HG02610 (cell line): ENCODE data around the gene PHLDA3.

Source experiments
- ATAC-seq: cut with Tn5 transposase; IDR thresholded peaks from one replicate; pipeline ENCODE4 v1.9.1; 2021; ENCODE audit warnings: mild to moderate bottlenecking, moderate library complexity; ENCODE audit not compliant: unreplicated experiment

The PHLDA3 gene

GRCh38 chr1:201436969-201437368 lies 32.0 kb downstream of the PHLDA3 start:
- no peak for ATAC-seq

GRCh38 chr1:201436393-201436792 lies 32.6 kb downstream of the PHLDA3 start:
- no peak for ATAC-seq

DNA sequence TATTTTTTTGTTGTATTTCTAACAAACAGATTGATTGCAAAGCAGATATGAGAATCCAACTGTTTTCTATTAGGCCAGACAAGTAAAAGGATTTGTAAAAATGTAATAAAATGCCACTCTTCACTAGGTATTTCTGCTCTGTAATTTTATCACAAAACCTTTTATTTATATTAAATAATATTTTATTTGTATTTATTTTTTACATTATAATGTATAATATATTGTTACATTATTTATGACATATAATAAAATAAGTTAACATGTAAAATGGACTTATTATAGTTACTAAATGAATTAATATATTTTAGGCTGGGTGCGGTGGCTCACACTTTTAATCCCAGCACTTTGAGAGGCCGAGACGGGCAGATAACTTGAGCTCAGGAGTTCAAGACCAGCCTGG lies 34.7 kb downstream of the PHLDA3 start:
- no peak for ATAC-seq

GRCh38 chr1:201433609-201434008 lies 35.4 kb downstream of the PHLDA3 start:
- no peak for ATAC-seq

DNA sequence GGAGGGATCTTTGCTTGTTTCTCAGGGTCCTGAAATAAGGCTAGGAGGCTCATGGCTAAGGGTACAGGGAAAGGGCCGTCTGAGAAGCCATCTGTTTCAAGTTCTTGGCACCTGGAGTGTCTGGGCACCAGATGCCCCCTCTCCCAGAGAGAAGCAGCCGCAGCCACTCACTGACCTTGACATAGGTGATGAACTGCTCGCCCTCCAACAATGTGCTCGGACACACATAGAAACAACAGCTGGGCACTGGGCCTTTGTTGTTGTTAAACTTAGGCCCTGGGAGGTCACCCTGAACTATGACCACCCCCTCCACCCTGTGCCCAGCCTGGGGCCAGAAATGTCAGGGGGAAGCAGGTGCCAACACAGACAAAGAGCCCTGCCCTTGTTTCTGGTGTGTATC lies 38.2 kb downstream of the PHLDA3 start:
- no peak for ATAC-seq

DNA sequence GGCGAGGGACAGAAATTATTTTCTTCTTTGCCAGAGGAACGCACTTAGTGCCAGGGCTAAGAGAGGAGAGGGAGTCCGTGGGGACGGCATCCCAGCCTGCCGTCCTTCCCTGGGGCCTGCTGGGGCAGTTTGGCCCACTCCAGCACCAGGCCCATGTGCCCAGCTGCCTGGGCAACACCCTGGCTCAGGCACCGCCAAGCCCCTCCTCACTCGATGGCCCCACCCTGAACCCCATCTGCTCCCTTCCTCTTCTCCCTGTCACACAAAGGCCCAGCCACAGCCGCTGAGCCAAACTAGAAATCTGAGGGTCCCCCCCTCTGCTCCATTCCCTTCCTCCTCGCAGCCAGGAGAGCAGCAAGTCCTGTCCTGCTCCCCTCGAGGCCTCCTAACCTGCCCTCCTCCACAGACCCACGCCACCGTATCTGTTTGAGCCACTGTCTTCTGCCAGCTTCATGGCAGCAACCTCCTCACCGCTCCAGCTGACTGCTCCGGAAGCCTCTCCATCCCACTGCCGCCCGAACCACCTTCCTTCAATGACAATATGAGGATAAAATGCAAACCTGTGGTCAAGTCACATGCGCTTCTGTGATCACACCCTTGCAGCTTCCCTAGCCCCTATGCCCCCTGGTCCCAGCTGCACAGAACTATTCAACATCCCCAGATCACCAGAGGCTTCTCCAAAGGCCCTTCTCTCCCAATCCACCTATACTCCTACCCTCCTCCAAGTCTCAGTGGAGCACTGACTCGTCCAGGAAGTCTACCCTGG lies 39.1 kb downstream of the PHLDA3 start:
- no peak for ATAC-seq

DNA sequence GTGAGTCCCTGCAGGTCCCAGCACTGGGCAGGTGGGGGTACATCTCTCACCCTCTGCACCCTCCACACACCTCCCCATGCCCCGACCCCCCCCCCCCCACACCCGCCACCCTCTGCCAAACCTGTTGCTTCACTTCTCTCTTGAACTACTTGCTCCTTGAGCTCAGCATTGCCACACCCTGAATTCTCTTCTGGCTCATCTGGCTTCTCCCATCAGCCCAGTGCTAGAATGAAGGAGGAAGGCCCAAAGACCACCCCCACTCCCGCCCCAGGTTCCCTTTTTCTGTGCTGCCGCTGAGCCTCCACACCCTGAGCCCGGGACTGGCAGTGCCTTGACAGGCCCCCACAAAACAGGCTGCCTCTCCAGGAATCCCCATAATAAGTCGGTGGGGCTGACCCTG lies 41.0 kb downstream of the PHLDA3 start:
- no peak for ATAC-seq

- ATAC-seq: no peak
These were observed 42.3 kb downstream of the PHLDA3 start for GRCh38 chr1:201426479-201427310.

- no peak for ATAC-seq
These were observed 44.8 kb downstream of the PHLDA3 start for GRCh38 chr1:201424146-201424545.

- ATAC-seq: no peak
These were observed 45.3 kb downstream of the PHLDA3 start for GRCh38 chr1:201423655-201424054.

GRCh38 chr1:201422436-201423030 lies 46.5 kb downstream of the PHLDA3 start:
- no peak for ATAC-seq

- no peak for ATAC-seq
These were observed 47.0 kb downstream of the PHLDA3 start for GRCh38 chr1:201422026-201422425.

DNA sequence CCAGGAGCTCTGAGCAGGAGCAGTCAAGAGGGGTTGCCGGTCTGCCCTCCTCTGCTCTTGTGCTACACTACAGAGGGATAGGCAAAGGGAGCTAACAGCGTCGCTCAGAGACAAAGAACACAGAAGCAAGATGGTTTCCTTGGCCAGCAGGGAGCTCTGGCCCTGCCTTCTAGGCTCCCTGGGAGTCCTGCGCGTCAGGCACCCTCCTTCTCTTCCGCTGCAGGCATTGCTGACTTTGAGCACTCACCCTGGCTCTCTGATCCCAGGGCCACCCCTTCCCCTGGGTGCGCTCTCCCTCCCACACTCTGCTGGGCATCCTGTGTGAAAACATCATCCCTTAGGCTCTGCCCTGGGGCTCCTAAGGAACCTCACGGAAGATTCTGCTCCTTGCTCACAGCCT lies 47.9 kb downstream of the PHLDA3 start:
- no peak for ATAC-seq

GRCh38 chr1:201420608-201421002 lies 48.4 kb downstream of the PHLDA3 start:
- no peak for ATAC-seq

- no peak for ATAC-seq
These were observed 49.0 kb downstream of the PHLDA3 start for GRCh38 chr1:201419746-201420607.

DNA sequence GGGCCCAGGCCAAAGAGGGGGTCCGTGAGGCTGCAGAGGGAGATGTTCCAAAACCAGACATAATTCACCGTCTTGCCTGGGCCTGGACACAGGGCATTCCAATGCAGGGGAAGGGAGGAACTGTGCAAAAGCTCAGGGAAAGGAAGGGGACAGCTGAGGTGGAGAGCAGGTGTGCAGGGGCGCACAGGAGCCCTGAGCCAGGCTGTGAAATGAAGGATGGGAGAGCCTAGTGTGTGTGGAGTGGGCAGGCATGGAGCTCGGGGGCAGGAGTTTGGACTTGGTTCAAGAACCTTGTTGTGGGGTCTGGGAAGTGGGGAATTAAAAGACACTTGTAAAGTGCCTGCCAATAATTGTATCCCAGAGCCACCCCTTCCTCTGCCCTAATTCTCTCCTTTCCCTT lies 49.7 kb downstream of the PHLDA3 start:
- ATAC-seq: no peak

- ATAC-seq: no peak
These were observed 50.5 kb downstream of the PHLDA3 start for GRCh38 chr1:201418461-201418860.
